GM12878 (cell line): ENCODE results near the gene GAD2.

Source experiments
- BCL3 ChIP-seq: IDR thresholded peaks from 2 replicates; pipeline ENCODE4 v1.6.1; 2011; ENCODE audit warnings: borderline replicate concordance, low read depth, mild to moderate bottlenecking, moderate library complexity, low read length; ENCODE audit not compliant: insufficient read depth, poor library complexity, severe bottlenecking
- CREB1 ChIP-seq: IDR thresholded peaks from 2 replicates; pipeline ENCODE4 v1.6.1; 2012; ENCODE audit warnings: low read depth, mild to moderate bottlenecking, inconsistent platforms
- CTCF ChIP-seq, 3 experiments: IDR thresholded peaks in 2 of 3; conservative IDR thresholded peaks in 1 of 3; 2 replicates each; pipeline ENCODE4 v1.5.1; 2011; ENCODE audit warnings: low read depth in 3 of 3, low read length in 3 of 3, mild to moderate bottlenecking in 3 of 3, control low read depth in 2 of 3, moderate library complexity in 2 of 3, inconsistent platforms in 1 of 3, mixed read lengths in 1 of 3; ENCODE audit not compliant: control insufficient read depth in 2 of 3, insufficient read depth in 1 of 3; ENCODE audit errors: extremely low read depth in 1 of 3
- EZH2 ChIP-seq: IDR thresholded peaks from 2 replicates; pipeline ENCODE4 v1.6.1; 2012; ENCODE audit warnings: low read depth, mild to moderate bottlenecking, control low read depth, inconsistent platforms, low read length, borderline replicate concordance; ENCODE audit not compliant: control insufficient read depth
- JUNB ChIP-seq: IDR thresholded peaks from 2 replicates; pipeline ENCODE4 v1.6.1; 2016; ENCODE audit warnings: antibody characterized with exemption, mild to moderate bottlenecking
- POLR2A ChIP-seq: IDR thresholded peaks from 2 replicates; pipeline ENCODE4 v1.6.1; 2011; ENCODE audit warnings: low read depth, mild to moderate bottlenecking, low read length
- ZBTB40 ChIP-seq: fragments of 450-650 bp; IDR thresholded peaks from 2 replicates; pipeline ENCODE4 v1.6.1; 2016; ENCODE audit warnings: mild to moderate bottlenecking, moderate library complexity, borderline replicate concordance

- TF ChIP-seq ZBTB40 = no peak
- TF ChIP-seq CTCF (IDR thresholded peaks at IDR 0.05 in 2 of 3, conservative IDR thresholded peaks at IDR 0.05 in 1 of 3; ENCODE audit: control insufficient read depth in 2 of 3, extremely low read depth in 1 of 3, insufficient read depth in 1 of 3, low read depth in 3 of 3, low read length in 3 of 3) = no peak
- no peak for TF ChIP-seq CREB1
- TF ChIP-seq JUNB = no peak
- no peak for TF ChIP-seq BCL3
- no peak for TF ChIP-seq POLR2A
- TF ChIP-seq EZH2 = no peak
Measured at GRCh38 chr10:26323219-26323618, 106.6 kb downstream of the GAD2 start.
